Putamen (tissue), 1 donor: Measurements from ENCODE around the gene CABP2.
"Not testable (repeated sequence)": the region's sequence is repeated elsewhere in the genome, so short reads cannot be mapped to it uniquely, and the experiment has no call there.

Experiments
- DNase-seq: peaks from one replicate; pipeline ENCODE4 v3.0.0-alpha.2; 2016; ENCODE audit warnings: low spot score

The CABP2 gene

DNA sequence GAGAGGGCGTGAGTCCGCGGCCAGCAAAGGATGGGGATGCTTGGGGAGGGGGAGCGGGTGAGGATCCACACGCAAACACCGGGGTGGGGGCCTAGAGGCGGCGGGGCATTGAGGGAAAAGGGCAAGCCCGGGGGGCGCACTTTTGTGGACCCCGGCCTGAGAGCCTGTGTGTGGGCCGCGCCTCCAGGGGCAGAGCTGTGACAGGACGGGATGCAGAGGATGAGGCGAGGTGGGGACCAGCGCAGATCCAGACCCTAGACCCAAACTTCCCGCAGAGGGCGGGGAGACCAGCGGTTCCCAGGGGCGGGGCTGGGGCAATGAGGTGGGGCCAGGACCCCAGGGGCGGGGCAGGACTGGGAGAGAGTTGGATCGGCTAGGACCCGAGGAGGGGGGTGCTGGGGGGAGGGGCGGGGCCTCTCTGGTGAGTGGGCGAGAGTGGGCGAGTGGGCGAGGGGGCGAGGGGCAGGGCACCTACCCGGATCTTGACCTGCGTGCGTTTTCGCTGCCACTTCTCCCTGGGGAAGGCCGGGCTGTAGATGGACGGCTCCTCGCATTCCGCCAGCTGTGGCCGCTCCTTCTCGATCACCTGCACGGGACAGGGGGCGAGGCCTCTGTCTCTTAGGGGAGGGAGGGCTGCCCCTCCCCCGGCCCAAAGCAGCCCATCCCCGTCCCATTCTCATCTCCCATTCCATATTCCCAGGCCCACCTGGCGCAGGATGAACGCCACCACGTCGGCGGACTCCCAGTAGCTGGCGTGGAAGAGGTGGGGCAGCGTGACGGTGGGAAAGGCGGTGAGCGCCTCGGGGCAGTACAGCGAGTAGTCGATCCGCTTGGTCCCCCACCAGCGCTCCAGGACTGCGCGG, 28.6 kb downstream of the CABP2 start:
- DNase-seq: no peak

DNA sequence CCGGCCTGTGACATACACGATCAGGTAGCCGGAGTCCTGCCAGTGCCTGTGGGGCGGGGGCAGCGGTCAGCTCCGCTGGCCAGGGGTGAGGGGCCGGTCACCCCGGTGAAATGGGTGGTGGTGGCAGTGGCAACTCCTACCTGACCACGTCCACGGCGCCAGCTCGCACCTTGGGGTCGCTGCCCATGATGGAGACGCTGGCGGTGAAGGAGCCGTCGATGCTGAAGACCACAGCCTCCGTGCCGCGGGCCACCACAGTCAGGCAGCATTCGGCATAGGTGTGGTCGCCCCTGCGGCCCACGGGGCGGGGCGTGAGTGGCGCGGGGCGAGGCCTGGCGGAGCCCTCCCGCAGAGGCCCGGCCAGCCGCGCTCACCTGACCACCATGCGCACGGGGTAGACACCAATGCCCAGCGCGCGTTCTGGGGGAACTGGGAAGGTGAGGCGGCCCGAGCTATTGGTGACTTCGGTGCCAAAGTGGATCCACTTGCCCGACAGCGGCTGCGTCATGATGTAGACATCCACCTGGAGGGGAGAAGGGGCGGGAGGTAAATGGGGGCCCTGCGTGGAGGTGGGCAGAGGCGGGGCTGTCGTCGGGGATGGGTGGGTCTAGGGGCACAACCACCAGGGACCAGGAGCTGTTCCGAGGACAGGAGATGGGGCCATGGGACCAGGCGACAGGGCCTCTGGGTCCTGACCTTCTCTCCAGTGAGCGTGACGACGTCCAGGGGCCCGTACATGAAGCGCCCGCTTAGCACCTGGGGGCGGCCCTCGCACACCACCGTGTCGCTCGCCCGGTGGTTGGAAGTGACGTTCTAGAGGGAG, 29.5 kb downstream of the CABP2 start:
- DNase-seq: no peak

DNA sequence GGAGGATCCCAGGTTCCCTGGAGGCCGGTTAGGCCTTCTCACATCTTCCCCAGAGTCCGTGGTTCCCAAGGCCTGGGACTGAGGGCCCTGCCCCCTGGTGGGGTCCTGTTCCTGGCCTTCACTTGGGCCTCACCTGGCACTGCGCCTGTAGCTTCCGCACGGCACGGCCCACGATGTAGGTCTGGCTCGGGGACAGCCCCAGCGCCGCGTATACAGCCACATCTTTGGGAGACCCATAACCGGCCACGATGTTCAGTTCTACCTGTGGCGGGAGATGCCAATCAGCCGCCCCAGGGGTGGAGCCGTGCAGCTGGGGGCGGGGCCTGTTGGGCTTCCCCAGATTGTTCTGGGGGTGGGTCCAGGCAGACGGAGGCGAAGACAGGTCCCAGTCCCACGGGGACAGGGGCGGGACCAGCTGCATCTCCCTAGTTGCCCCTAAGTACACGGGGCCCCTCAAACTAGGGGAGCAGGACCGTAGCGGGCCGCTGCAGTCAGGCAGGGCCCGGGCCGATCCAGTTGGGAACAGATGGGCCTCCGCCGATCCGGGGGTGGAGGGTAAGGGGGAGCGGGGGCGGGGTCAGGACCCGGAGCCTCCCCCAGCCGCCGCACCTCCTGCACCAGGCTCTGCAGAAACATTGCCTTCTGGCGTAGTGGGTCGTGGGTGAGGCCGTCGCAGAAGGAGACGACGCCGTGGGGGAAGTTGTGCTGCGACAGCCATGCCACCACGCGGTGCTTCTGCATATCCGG, 30.3 kb downstream of the CABP2 start:
- DNase-seq: no peak

- no peak for DNase-seq
Observed at GRCh38 chr11:67492069-67492727, 31.0 kb downstream of the CABP2 start.

DNA sequence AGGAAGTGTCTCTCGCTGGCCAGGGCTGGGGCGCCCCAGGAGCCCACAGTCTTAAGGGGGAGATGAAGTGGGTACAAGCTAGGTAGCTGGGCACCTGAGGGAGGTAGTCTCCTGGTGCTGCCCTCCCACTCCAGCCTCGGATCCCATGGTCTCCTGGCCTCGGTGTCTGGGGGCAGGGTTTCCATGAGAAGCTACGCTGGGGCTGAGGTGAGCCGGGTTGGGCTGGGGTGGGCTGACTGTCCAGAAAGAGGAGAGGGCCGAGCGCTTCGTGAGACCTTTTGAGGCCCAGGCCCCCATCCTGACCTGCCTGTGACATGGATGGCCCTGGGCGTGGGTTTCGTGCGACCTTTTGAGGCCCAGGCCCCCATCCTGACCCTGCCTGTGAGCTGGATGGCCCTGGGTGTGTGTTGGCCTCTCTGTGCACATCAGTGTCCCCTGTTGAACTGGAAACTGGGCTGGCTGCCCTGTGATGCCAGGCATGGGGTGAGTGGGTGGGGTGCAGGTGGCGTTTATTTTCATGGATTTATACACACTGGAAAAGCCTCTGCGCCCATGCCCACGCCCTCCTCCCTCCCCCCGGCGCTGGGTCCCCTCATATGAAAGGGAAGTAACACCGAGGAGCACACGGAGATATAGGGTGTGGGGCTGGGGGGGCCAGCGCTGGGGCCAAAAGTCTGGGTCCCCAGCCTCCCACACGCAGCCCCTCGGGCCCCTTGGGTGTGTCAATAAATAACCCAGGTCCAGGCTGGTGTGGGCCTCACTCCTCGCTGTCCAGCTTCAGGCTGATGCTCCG, 31.8 kb downstream of the CABP2 start:
- DNase-seq: no peak

- DNase-seq: no peak
Observed at GRCh38 chr11:67490727-67491065, 32.5 kb downstream of the CABP2 start.

GRCh38 chr11:67489885-67490726, 33.1 kb downstream of the CABP2 start:
- DNase-seq: no peak

DNA sequence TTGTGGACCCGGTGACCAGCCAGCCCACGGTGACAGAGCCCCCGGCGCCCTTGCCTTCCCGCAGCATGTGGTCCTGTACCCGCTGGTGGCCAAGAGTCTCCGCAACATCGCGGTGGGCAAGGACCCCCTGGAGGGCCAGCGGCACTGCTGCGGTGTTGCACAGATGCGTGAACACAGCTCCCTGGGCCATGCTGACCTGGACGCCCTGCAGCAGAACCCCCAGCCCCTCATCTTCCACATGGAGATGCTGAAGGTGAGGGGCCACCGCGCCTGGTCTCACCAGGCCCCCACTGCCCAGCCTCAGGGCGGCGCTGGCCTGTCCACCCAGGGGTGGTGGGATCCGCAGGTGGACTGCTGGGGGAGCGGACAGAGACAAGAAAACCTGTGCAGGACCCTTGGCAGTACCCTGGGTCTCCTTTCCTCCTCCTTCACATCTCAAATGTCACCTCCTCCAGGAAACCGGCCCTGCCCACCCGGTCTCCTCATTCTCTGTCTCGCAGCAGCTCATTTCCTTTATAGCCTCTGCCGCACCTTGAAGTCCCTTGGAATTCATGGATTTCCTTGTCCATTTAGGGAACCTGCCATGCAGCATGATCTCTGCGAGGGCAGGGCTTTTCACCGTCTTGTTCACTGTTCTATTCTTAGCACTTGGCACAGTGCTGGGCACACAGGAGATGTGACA, 33.9 kb downstream of the CABP2 start:
- DNase-seq: no peak

- DNase-seq: no peak
Observed at GRCh38 chr11:67486481-67487195, 36.6 kb downstream of the CABP2 start.

- DNase-seq: not testable (repeated sequence)
Observed at GRCh38 chr11:67485873-67486361, 37.3 kb downstream of the CABP2 start.

DNA sequence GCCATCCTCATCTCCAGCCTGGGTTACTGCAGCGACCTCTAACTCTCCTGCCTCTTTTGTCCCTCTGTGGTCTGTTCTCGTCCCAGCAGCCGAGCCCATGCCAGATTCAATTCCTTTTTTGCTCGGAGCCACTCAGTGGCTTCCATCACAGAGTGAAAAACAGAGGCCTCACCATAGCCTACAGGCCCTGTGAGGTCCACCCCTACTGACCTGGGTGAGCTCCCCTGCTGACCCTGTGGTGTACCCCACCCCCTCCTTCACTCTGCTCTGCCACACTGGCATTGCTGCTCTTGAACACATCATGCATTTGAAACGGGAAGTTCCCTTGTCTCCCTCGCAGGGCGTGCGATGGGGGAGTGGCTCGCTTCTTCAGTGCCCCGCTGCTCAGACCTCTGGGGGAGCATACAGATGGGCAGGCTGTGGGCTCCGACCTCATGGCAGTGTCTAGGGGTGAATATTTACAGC, 38.4 kb downstream of the CABP2 start:
- DNase-seq: no peak

DNA sequence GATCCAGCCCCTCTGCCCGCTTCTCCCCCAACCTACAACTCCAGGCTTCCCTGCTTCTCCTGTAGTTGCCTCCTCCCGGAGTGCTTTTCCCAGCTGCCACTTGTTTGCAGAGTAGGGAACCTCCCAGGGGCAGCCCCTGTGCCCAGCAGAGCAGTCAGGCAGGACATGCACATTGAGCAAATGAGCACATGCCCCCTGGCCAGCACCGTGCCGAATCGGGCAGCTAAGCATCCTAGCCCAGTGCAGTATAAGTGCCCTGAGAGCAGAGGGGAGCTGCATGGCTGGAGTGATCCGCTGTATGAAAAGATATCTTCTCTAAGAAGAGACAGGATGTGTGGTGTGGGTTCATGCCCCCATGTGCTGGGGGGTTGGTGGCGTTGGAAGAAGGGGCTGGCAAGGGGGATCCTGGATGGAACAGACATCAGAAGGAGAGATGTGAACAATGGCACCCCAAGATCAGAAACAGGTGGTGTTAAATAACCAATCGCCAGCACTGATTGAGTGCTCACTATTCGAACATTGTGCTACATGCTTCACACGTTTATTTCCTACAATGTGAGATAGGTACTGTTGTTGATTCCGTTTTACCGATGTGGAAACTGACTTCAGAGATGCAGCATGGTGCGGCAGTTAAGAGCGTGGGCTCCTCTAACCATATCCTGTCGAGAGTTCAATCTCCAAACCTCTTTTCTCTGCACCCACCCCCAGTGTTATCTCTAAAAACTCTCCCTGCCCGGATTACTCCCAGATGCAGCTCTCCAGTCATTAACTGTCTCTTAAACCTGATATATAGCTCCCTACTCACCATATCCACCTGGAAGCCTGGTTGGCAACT, 39.2 kb downstream of the CABP2 start:
- no peak for DNase-seq

GRCh38 chr11:67482827-67483798, 40.1 kb downstream of the CABP2 start, which contains the start of gene AIP:
TSS of gene AIP (plus strand) at chr11:67483026. CDS start at chr11:67483159, 133 bp downstream.
- DNase-seq: peak; percentile 98

DNA sequence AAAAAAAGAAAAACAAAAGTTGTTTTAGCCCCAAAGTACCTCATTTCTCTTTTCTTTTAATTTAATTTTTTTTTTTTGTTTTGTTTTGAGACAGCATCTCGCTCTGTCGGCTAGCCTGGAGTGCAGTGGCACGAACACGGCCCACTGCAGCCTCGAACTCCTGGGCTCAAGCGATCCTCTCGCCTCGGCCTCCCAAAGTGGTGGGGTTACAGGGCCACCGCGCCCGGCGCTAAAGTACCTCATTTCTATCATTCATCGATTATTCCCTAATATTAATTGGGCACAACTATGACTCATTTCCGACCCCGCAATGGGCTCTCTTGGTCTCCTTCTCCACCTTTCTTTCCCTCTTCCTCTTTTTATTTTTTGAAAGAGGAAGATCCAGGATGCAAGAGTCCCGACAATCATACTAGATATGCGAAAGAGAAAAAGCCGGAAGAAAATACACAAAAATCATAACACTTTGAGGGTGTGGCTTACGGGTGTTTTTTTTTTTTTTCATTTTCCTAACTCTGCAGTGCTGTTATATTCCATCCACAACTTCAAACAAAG, 40.9 kb downstream of the CABP2 start:
- DNase-seq: no peak

- not testable (repeated sequence) for DNase-seq
Observed at GRCh38 chr11:67477344-67478050, 45.7 kb downstream of the CABP2 start.
